Glutamatergic neuron (in vitro differentiated cells): ENCODE results near the gene DHDDS. TPM values are rescaled to one million over a fixed set of nuclear protein-coding genes. Genes with fewer than 3 reads are reported as not detected.

Experiments
- DNase-seq: peaks from one replicate; pipeline ENCODE4 v3.0.0; 2022
- H3K27ac Mint-ChIP-seq: one replicate; pipeline ENCODE4 v1.8.0; 2020; ENCODE audit warnings: mild to moderate bottlenecking, mixed read lengths, inconsistent platforms; ENCODE audit not compliant: unreplicated experiment
- H3K27me3 Mint-ChIP-seq: one replicate; pipeline ENCODE4 v1.8.0; 2020; ENCODE audit warnings: mild to moderate bottlenecking, moderate library complexity, mixed read lengths, inconsistent platforms; ENCODE audit not compliant: unreplicated experiment
- H3K36me3 Mint-ChIP-seq: one replicate; pipeline ENCODE4 v1.8.0; 2020; ENCODE audit warnings: mild to moderate bottlenecking, mixed read lengths, inconsistent platforms; ENCODE audit not compliant: unreplicated experiment
- H3K4me1 Mint-ChIP-seq: one replicate; pipeline ENCODE4 v1.8.0; 2020; ENCODE audit warnings: mild to moderate bottlenecking, low read depth, mixed read lengths, inconsistent platforms; ENCODE audit not compliant: unreplicated experiment
- H3K4me3 Mint-ChIP-seq: one replicate; pipeline ENCODE4 v1.8.0; 2020; ENCODE audit warnings: mild to moderate bottlenecking, mixed read lengths, inconsistent platforms; ENCODE audit not compliant: unreplicated experiment
- H3K9me3 Mint-ChIP-seq: one replicate; pipeline ENCODE4 v1.8.0; 2020; ENCODE audit warnings: mild to moderate bottlenecking, moderate library complexity, mixed read lengths, inconsistent platforms; ENCODE audit not compliant: unreplicated experiment
- total RNA-seq: library from RNA; stranded (reverse); fragmentation: NEBNext Ultra II Directional; extraction: Animal tissue kit (Norgen Biotek cat#: 25700); gene quantifications from one replicate; pipeline ENCODE4 v1.2.1, GENCODE V29; 2021; ENCODE audit not compliant: unreplicated experiment
- TF ChIP-seq, protein P1 (sequence below): fragments of 200-600 bp; sonication (generic); IDR thresholded peaks from one replicate; pipeline ENCODE4 v1.5.0; 2021; ENCODE audit not compliant: partially characterized antibody, unreplicated experiment

Gene DHDDS
- total RNA-seq, 1 donor from 2014 or later = 64.6 TPM

- TF ChIP-seq, protein P1, sequence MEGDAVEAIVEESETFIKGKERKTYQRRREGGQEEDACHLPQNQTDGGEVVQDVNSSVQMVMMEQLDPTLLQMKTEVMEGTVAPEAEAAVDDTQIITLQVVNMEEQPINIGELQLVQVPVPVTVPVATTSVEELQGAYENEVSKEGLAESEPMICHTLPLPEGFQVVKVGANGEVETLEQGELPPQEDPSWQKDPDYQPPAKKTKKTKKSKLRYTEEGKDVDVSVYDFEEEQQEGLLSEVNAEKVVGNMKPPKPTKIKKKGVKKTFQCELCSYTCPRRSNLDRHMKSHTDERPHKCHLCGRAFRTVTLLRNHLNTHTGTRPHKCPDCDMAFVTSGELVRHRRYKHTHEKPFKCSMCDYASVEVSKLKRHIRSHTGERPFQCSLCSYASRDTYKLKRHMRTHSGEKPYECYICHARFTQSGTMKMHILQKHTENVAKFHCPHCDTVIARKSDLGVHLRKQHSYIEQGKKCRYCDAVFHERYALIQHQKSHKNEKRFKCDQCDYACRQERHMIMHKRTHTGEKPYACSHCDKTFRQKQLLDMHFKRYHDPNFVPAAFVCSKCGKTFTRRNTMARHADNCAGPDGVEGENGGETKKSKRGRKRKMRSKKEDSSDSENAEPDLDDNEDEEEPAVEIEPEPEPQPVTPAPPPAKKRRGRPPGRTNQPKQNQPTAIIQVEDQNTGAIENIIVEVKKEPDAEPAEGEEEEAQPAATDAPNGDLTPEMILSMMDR = no peak
- H3K9me3 Mint-ChIP-seq = peaks cover 8% of the 10 kb centered on the region
- peak overlapping the region; percentile 43 for H3K27ac Mint-ChIP-seq
- peaks cover 6% of the 10 kb centered on the region for H3K27me3 Mint-ChIP-seq
- H3K36me3 Mint-ChIP-seq = no peaks in the 10 kb centered on the region
- no peak overlapping the region for H3K4me3 Mint-ChIP-seq
- DNase-seq = no peak
- H3K4me1 Mint-ChIP-seq = peaks cover 19% of the 10 kb centered on the region
Measured at GRCh38 chr1:26474818-26475217, 42.7 kb downstream of the DHDDS start.

DNA sequence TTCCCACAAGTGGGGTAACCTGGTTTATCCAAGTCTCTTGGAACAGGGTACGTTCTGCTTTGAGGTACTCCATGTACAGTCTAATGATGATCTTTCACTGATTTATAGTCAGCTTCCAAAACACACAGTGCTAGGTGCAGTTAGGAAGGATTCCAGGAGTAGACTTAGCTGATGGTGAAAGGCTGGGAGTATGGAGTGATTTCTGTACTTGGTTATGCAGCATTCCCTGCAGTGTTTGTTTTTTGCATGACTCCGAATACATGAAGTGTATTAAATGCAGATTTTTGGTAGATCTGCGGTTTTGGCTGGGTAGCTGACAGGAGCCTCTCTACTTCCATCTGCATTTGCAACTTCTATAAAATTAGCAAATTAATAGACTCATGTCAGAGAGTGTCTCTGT, 43.9 kb downstream of the DHDDS start:
- peaks cover 15% of the 10 kb centered on the region for H3K4me1 Mint-ChIP-seq
- H3K27me3 Mint-ChIP-seq = peaks cover 6% of the 10 kb centered on the region
- no peaks in the 10 kb centered on the region for H3K36me3 Mint-ChIP-seq
- H3K9me3 Mint-ChIP-seq = peaks cover 6% of the 10 kb centered on the region
- H3K27ac Mint-ChIP-seq = peak overlapping the region; percentile 12
- DNase-seq = no peak
- no peak overlapping the region for H3K4me3 Mint-ChIP-seq
- TF ChIP-seq, protein P1 = no peak

DNA sequence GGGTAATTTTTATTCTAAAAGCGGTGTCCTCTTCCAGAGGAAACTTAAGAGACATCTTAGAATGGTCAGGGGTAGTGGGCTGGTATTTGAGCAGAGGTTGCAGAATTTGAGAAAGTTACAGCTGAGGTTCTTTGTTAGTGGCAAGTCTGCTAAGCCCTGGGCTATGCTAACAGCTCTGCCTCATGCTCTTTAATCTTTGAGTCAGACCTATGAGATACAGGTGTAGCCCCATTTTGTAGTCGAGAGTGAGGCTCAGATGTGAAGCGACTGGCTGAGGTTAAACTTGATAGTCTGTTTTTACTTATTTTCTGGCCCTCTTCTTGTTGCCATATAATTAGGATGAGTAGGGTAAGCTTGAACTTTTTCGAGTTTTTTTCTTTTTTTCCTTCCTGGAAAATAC, 44.8 kb downstream of the DHDDS start:
- Mint-ChIP-seq H3K9me3 (peaks cover 3% of the 10 kb centered on the region), H3K36me3 (no peaks in the 10 kb centered on the region), H3K4me3 (no peak overlapping the region), H3K27ac (no peak overlapping the region), H3K27me3 (peaks cover 4% of the 10 kb centered on the region), H3K4me1 (peaks cover 15% of the 10 kb centered on the region)
- no peak for DNase-seq
- TF ChIP-seq, protein P1 = no peak

- TF ChIP-seq, protein P1 = no peak
- Mint-ChIP-seq H3K9me3 (peaks cover 3% of the 10 kb centered on the region), H3K36me3 (no peaks in the 10 kb centered on the region), H3K27me3 (peaks cover 4% of the 10 kb centered on the region), H3K27ac (no peak overlapping the region), H3K4me1 (peaks cover 15% of the 10 kb centered on the region), H3K4me3 (no peak overlapping the region)
- no peak for DNase-seq
Measured at GRCh38 chr1:26477446-26478152, 45.5 kb downstream of the DHDDS start.

- Mint-ChIP-seq H3K27ac (no peak overlapping the region), H3K9me3 (peaks cover 3% of the 10 kb centered on the region), H3K4me1 (peaks cover 15% of the 10 kb centered on the region), H3K27me3 (peaks cover 3% of the 10 kb centered on the region), H3K36me3 (no peaks in the 10 kb centered on the region), H3K4me3 (no peak overlapping the region)
- TF ChIP-seq, protein P1 = no peak
- no peak for DNase-seq
Measured at GRCh38 chr1:26478159-26478558, 46.0 kb downstream of the DHDDS start.
